GM19438 (cell line): ENCODE measurements around the gene CDC34.
"Not testable (repeated sequence)": the region's sequence is repeated elsewhere in the genome, so short reads cannot be mapped to it uniquely, and the experiment has no call there.

Experiments
- ATAC-seq: cut with Tn5 transposase; IDR thresholded peaks from one replicate; pipeline ENCODE4 v1.9.1; 2021; ENCODE audit warnings: low read depth; ENCODE audit not compliant: unreplicated experiment

Gene CDC34

GRCh38 chr19:584240-585001, 52.9 kb downstream of the CDC34 start:
- ATAC-seq: no peak

- ATAC-seq: not testable (repeated sequence)
These were observed 53.6 kb downstream of the CDC34 start for GRCh38 chr19:585146-585545.

GRCh38 chr19:585551-586110, 54.1 kb downstream of the CDC34 start:
- no peak for ATAC-seq

GRCh38 chr19:588093-588740, 56.7 kb downstream of the CDC34 start:
- no peak for ATAC-seq

GRCh38 chr19:588741-589692, 57.5 kb downstream of the CDC34 start:
- no peak for ATAC-seq

- ATAC-seq: no peak
These were observed 58.3 kb downstream of the CDC34 start, which contains the start of gene HCN2 for GRCh38 chr19:589693-590395. TSS of gene HCN2 (plus strand) at chr19:589881. CDS start at chr19:589946, 65 bp downstream.

- ATAC-seq: no peak
These were observed 58.8 kb downstream of the CDC34 start for GRCh38 chr19:590396-590745.

- ATAC-seq: no peak
These were observed 59.2 kb downstream of the CDC34 start for GRCh38 chr19:590750-591098.

- no peak for ATAC-seq
These were observed 59.8 kb downstream of the CDC34 start for GRCh38 chr19:591099-591958.
